Hepatocyte (in vitro differentiated cells): ENCODE measurements around the gene EFHC2. TPM values are rescaled to one million over a fixed set of nuclear protein-coding genes. Genes with fewer than 3 reads are reported as not detected.

Experiments used
- DNase-seq: peaks from one replicate; pipeline ENCODE4 v3.0.0-alpha.2; 2016; ENCODE audit warnings: low spot score
- H2AFZ ChIP-seq: fragments of 200-600 bp; sonication (generic); 2 replicates; pipeline ENCODE4 v1.6.0; 2016; ENCODE audit warnings: antibody characterized with exemption, mild to moderate bottlenecking
- H3K27ac ChIP-seq: fragments of 200-600 bp; sonication (generic); 2 replicates; pipeline ENCODE4 v1.5.1; 2016; ENCODE audit warnings: mild to moderate bottlenecking
- H3K27me3 ChIP-seq: fragments of 200-600 bp; sonication (generic); 2 replicates; pipeline ENCODE4 v1.6.1; 2016
- H3K36me3 ChIP-seq: fragments of 200-600 bp; sonication (generic); replicated peaks from 2 replicates; pipeline ENCODE4 v1.5.1; 2016; ENCODE audit warnings: low read depth; ENCODE audit not compliant: insufficient read depth
- H3K4me1 ChIP-seq: fragments of 200-600 bp; sonication (generic); 2 replicates; pipeline ENCODE4 v1.5.1; 2016; ENCODE audit warnings: mild to moderate bottlenecking, moderate library complexity; ENCODE audit not compliant: insufficient read depth
- H3K4me2 ChIP-seq: fragments of 200-600 bp; sonication (generic); 2 replicates; pipeline ENCODE4 v1.6.0; 2016
- H3K4me3 ChIP-seq: fragments of 200-600 bp; sonication (generic); 2 replicates; pipeline ENCODE4 v1.5.1; 2016; ENCODE audit warnings: mild to moderate bottlenecking
- H3K79me2 ChIP-seq: fragments of 200-600 bp; sonication (generic); 2 replicates; pipeline ENCODE4 v1.6.0; 2017; ENCODE audit warnings: mild to moderate bottlenecking
- H3K9me2 ChIP-seq: fragments of 200-600 bp; sonication (generic); replicated peaks from 2 replicates; pipeline ENCODE4 v1.6.0; 2017; ENCODE audit warnings: mild to moderate bottlenecking; ENCODE audit not compliant: insufficient read depth
- H3K9me3 ChIP-seq: fragments of 200-600 bp; sonication (generic); 2 replicates; pipeline ENCODE4 v1.5.1; 2016; ENCODE audit warnings: low read depth, mild to moderate bottlenecking
- H4K20me1 ChIP-seq: fragments of 200-600 bp; sonication (generic); 2 replicates; pipeline ENCODE4 v1.6.0; 2016; ENCODE audit warnings: mild to moderate bottlenecking; ENCODE audit not compliant: insufficient read depth, poor library complexity, severe bottlenecking
- EZH2 ChIP-seq: fragments of 200-600 bp; sonication (generic); IDR thresholded peaks from 2 replicates; pipeline ENCODE4 v1.6.1; 2016; ENCODE audit warnings: antibody characterized with exemption, mild to moderate bottlenecking, borderline replicate concordance
- EZH2phosphoT487 ChIP-seq: fragments of 200-600 bp; sonication (generic); IDR thresholded peaks from one replicate; pipeline ENCODE4 v1.6.1; 2018; ENCODE audit warnings: antibody characterized with exemption, mild to moderate bottlenecking, low read depth, moderate library complexity; ENCODE audit not compliant: unreplicated experiment, severe bottlenecking
- WGBS: methylation state at CpG from one replicate; pipeline ENCODE4 v1.1.6; 2016; ENCODE audit warnings: low lambda C conversion rate; ENCODE audit errors: missing lambda C conversion rate; 5-methylcytosine and 5-hydroxymethylcytosine counted together
- polyA plus RNA-seq: library from polyadenylated mRNA; unstranded; fragments of >200 nt; fragmentation: Nextera tagmentation; extraction: Ambion mirVana; gene quantifications from 2 replicates; pipeline ENCODE4 v1.2.1, GENCODE V29; 2016
- total RNA-seq: library from RNA; depleted of rRNA; stranded (reverse); fragments of >200 nt; gene quantifications from 2 replicates; pipeline ENCODE4 v1.2.3, GENCODE V29; 2014
- TF ChIP-seq, protein P1 (sequence below): fragments of 200-600 bp; sonication (generic); IDR thresholded peaks from 2 replicates; pipeline ENCODE4 v1.5.1; 2016; ENCODE audit warnings: antibody characterized with exemption, mild to moderate bottlenecking; ENCODE audit not compliant: poor library complexity

The EFHC2 gene
- total and polyA plus RNA-seq, 2 experiments from 2014 or later, result 1.3 to 1.8 TPM

GRCh38 chrX:44178274-44179053 is 165.0 kb downstream of the EFHC2 start:
- Histone ChIP-seq H3K36me3 (no peaks in the 10 kb centered on the region), H3K4me3 (no peak overlapping the region), H3K9me2 (no peaks in the 10 kb centered on the region), H3K4me2 (no peak overlapping the region), H3K9me3 (no peaks in the 10 kb centered on the region), H3K4me1 (no peaks in the 10 kb centered on the region), H4K20me1 (no peaks in the 10 kb centered on the region), H3K79me2 (no peaks in the 10 kb centered on the region), H2AFZ (no peak overlapping the region), H3K27ac (no peak overlapping the region), H3K27me3 (no peaks in the 10 kb centered on the region)
- TF ChIP-seq, protein P1, sequence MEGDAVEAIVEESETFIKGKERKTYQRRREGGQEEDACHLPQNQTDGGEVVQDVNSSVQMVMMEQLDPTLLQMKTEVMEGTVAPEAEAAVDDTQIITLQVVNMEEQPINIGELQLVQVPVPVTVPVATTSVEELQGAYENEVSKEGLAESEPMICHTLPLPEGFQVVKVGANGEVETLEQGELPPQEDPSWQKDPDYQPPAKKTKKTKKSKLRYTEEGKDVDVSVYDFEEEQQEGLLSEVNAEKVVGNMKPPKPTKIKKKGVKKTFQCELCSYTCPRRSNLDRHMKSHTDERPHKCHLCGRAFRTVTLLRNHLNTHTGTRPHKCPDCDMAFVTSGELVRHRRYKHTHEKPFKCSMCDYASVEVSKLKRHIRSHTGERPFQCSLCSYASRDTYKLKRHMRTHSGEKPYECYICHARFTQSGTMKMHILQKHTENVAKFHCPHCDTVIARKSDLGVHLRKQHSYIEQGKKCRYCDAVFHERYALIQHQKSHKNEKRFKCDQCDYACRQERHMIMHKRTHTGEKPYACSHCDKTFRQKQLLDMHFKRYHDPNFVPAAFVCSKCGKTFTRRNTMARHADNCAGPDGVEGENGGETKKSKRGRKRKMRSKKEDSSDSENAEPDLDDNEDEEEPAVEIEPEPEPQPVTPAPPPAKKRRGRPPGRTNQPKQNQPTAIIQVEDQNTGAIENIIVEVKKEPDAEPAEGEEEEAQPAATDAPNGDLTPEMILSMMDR, result no peak
- no peak for TF ChIP-seq EZH2
- 76% methylated on average over 6 of the region's 6 CpGs for WGBS
- DNase-seq, result no peak

GRCh38 chrX:44175455-44175854 is 168.0 kb downstream of the EFHC2 start:
- Histone ChIP-seq H3K27ac (no peak overlapping the region), H4K20me1 (no peaks in the 10 kb centered on the region), H3K9me2 (no peaks in the 10 kb centered on the region), H3K36me3 (no peaks in the 10 kb centered on the region), H2AFZ (no peak overlapping the region), H3K9me3 (no peaks in the 10 kb centered on the region), H3K27me3 (no peaks in the 10 kb centered on the region), H3K4me3 (no peak overlapping the region), H3K4me2 (no peak overlapping the region), H3K79me2 (no peaks in the 10 kb centered on the region), H3K4me1 (no peaks in the 10 kb centered on the region)
- 63% methylated on average over 2 of the region's 2 CpGs for WGBS
- TF ChIP-seq EZH2, result no peak
- TF ChIP-seq, protein P1, result no peak
- DNase-seq, result no peak

DNA sequence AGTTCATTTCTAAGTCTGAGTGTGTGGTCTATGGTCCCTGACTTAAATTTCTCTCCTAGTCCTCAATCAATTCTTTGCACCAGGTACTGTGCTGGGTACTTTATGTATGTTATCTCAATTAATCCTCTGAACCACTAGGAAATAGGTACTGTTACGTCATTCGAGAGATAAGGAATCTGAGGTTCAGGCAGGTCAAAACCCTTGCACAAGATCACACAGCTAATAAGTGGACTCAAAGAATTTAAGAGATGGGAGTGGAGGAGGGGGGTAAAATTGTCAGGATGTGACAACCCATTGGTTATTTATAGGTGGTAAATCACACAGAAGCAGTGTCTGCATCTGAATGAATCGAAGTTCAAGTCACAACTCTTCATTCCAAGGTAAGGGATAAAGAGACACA is 169.4 kb downstream of the EFHC2 start:
- Histone ChIP-seq H3K9me3 (no peaks in the 10 kb centered on the region), H2AFZ (no peak overlapping the region), H3K27ac (no peak overlapping the region), H3K4me2 (no peak overlapping the region), H3K9me2 (no peaks in the 10 kb centered on the region), H3K4me3 (no peak overlapping the region), H3K36me3 (no peaks in the 10 kb centered on the region), H3K79me2 (no peaks in the 10 kb centered on the region), H3K4me1 (no peaks in the 10 kb centered on the region), H3K27me3 (no peaks in the 10 kb centered on the region), H4K20me1 (no peaks in the 10 kb centered on the region)
- WGBS, result 82% methylated on average over 3 of the region's 3 CpGs
- no peak for DNase-seq
- TF ChIP-seq, protein P1, result no peak
- TF ChIP-seq EZH2, result no peak
- TF ChIP-seq EZH2phosphoT487, result no peak

DNA sequence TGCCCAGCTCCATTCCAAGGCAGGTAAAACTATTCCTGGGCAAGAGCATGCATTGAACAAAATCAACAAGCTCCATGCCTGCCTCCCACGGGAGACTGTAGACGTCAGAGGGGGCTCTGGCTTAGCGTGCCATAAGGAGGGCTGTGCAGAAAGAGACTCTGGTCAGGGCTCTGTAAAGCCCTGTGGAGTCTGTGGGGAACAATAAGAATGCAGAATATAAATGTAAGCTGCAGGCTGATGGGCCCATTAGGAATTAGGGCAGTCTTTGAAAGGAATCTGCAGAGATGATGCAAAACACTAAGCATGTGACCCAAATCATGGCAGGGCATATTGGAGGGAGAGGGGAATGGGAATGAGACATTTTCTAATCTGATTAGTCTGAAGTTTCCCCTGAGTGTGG is 170.3 kb downstream of the EFHC2 start:
- no peaks in the 10 kb centered on the region for H3K4me1 ChIP-seq
- no peak overlapping the region for H3K4me3 ChIP-seq
- no peaks in the 10 kb centered on the region for H3K9me3 ChIP-seq
- H3K36me3 ChIP-seq, result no peaks in the 10 kb centered on the region
- H2AFZ ChIP-seq, result no peak overlapping the region
- no peak overlapping the region for H3K4me2 ChIP-seq
- no peaks in the 10 kb centered on the region for H3K27me3 ChIP-seq
- 68% methylated on average over 3 of the region's 3 CpGs for WGBS
- no peaks in the 10 kb centered on the region for H3K9me2 ChIP-seq
- no peaks in the 10 kb centered on the region for H4K20me1 ChIP-seq
- H3K27ac ChIP-seq, result no peak overlapping the region
- H3K79me2 ChIP-seq, result no peaks in the 10 kb centered on the region
- TF ChIP-seq EZH2phosphoT487, result no peak
- no peak for TF ChIP-seq EZH2
- TF ChIP-seq, protein P1, result no peak
- no peak for DNase-seq
